ENCODE results near the gene PLA2G4B.

PLA2G4B gene

GRCh38 chr15:41861736-41862356, 23.2 kb downstream of the PLA2G4B start:
- in situ Hi-C loops (cut with MboI; ENCODE audit: low pct_unique_long_range_greater_than_20kb, low sequenced_read_pairs), result no loop called here
- DNase-seq, result no peak

- DNase-seq, result no peak
- in situ Hi-C loops (cut with MboI; ENCODE audit: low pct_unique_long_range_greater_than_20kb, low sequenced_read_pairs), result no loop called here
Measured at GRCh38 chr15:41862515-41863116, 24.0 kb downstream of the PLA2G4B start.

- in situ Hi-C loops (cut with MboI; ENCODE audit: low pct_unique_long_range_greater_than_20kb, low sequenced_read_pairs), result no loop called here
Measured at GRCh38 chr15:41865490-41866055, 26.9 kb downstream of the PLA2G4B start.

GRCh38 chr15:41866263-41866703, 27.6 kb downstream of the PLA2G4B start:
- in situ Hi-C loops (cut with MboI; ENCODE audit: low pct_unique_long_range_greater_than_20kb, low sequenced_read_pairs), result no loop called here
- DNase-seq, result no peak

More at GRCh38 chr15:41865490-41866055, 26.9 kb downstream of the PLA2G4B start:
- no peak for DNase-seq

GRCh38 chr15:41866872-41867579, 28.4 kb downstream of the PLA2G4B start:
- DNase-seq, result no peak
- in situ Hi-C loops (cut with MboI; ENCODE audit: low pct_unique_long_range_greater_than_20kb, low sequenced_read_pairs), result no loop called here

- DNase-seq, result no peak
- in situ Hi-C loops (cut with MboI; ENCODE audit: low pct_unique_long_range_greater_than_20kb, low sequenced_read_pairs), result no loop called here
Measured at GRCh38 chr15:41868321-41868720, 29.7 kb downstream of the PLA2G4B start.

GRCh38 chr15:41869770-41870688, 31.4 kb downstream of the PLA2G4B start:
- no peak for DNase-seq
- in situ Hi-C loops (cut with MboI; ENCODE audit: low pct_unique_long_range_greater_than_20kb, low sequenced_read_pairs), result no loop called here

- DNase-seq, result no peak
- in situ Hi-C loops (cut with MboI; ENCODE audit: low pct_unique_long_range_greater_than_20kb, low sequenced_read_pairs), result no loop called here
Measured at GRCh38 chr15:41870689-41871081, 32.0 kb downstream of the PLA2G4B start.

GRCh38 chr15:41871175-41871905, 32.7 kb downstream of the PLA2G4B start:
- DNase-seq, result no peak
- in situ Hi-C loops (cut with MboI; ENCODE audit: low pct_unique_long_range_greater_than_20kb, low sequenced_read_pairs), result no loop called here

- DNase-seq, result no peak
- in situ Hi-C loops (cut with MboI; ENCODE audit: low pct_unique_long_range_greater_than_20kb, low sequenced_read_pairs), result no loop called here
Measured at GRCh38 chr15:41872166-41872747, 33.6 kb downstream of the PLA2G4B start.

GRCh38 chr15:41873711-41874110, 35.1 kb downstream of the PLA2G4B start:
- in situ Hi-C loops (cut with MboI; ENCODE audit: low pct_unique_long_range_greater_than_20kb, low sequenced_read_pairs), result no loop called here
- no peak for DNase-seq

- in situ Hi-C loops (cut with MboI; ENCODE audit: low pct_unique_long_range_greater_than_20kb, low sequenced_read_pairs), result no loop called here
Measured at GRCh38 chr15:41874736-41875135, 36.1 kb downstream of the PLA2G4B start.

GRCh38 chr15:41876007-41876406, 37.4 kb downstream of the PLA2G4B start:
- in situ Hi-C loops (cut with MboI; ENCODE audit: low pct_unique_long_range_greater_than_20kb, low sequenced_read_pairs), result no loop called here
- DNase-seq, result no peak

More at GRCh38 chr15:41874736-41875135, 36.1 kb downstream of the PLA2G4B start:
- DNase-seq, result no peak

GRCh38 chr15:41876689-41877088, 38.0 kb downstream of the PLA2G4B start:
- in situ Hi-C loops (cut with MboI; ENCODE audit: low pct_unique_long_range_greater_than_20kb, low sequenced_read_pairs), result no loop called here
- no peak for DNase-seq

- in situ Hi-C loops (cut with MboI; ENCODE audit: low pct_unique_long_range_greater_than_20kb, low sequenced_read_pairs), result no loop called here
- DNase-seq, result no peak
Measured at GRCh38 chr15:41877631-41878354, 39.1 kb downstream of the PLA2G4B start.

GRCh38 chr15:41878355-41878699, 39.7 kb downstream of the PLA2G4B start:
- in situ Hi-C loops (cut with MboI; ENCODE audit: low pct_unique_long_range_greater_than_20kb, low sequenced_read_pairs), result no loop called here
- DNase-seq, result no peak

GRCh38 chr15:41879321-41879845, 40.7 kb downstream of the PLA2G4B start:
- no peak for DNase-seq
- in situ Hi-C loops (cut with MboI; ENCODE audit: low pct_unique_long_range_greater_than_20kb, low sequenced_read_pairs), result no loop called here
